ENCODE results near the gene ADAMTS17.

The ADAMTS17 gene

DNA sequence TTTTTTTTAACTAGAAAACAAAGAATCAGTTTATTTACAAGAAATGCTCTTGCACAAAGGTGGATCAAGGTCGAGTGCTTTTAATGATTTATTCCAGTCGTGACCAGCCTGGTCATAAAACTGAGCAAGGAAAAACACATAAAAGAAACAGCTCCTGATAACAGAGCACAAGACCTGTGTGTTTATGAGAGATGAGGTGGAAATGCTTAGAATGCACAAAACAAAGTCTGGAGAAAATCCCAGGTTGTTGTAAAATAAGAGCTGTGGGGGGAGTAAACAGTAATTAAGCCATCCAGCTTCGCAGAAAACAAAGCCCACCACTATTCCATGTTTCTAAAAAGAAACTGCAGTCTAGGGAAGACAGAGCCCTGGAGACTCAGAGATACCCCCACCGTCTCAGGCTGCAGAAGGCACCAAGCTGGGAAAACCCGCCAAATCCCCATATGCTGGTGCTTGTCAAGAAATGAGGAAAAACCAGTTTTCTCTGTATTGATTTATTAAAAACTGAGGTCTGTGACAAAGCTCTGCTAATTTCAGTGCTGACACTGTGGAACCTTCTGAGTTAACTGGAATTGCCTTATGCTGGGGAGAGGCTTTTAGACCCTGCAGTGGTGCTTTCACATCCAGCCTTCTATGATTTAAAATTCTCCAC is 139.3 kb downstream of the ADAMTS17 start:
- in situ Hi-C loops (cut with HindIII; ENCODE audit: low sequenced_read_pairs): no loop called here

DNA sequence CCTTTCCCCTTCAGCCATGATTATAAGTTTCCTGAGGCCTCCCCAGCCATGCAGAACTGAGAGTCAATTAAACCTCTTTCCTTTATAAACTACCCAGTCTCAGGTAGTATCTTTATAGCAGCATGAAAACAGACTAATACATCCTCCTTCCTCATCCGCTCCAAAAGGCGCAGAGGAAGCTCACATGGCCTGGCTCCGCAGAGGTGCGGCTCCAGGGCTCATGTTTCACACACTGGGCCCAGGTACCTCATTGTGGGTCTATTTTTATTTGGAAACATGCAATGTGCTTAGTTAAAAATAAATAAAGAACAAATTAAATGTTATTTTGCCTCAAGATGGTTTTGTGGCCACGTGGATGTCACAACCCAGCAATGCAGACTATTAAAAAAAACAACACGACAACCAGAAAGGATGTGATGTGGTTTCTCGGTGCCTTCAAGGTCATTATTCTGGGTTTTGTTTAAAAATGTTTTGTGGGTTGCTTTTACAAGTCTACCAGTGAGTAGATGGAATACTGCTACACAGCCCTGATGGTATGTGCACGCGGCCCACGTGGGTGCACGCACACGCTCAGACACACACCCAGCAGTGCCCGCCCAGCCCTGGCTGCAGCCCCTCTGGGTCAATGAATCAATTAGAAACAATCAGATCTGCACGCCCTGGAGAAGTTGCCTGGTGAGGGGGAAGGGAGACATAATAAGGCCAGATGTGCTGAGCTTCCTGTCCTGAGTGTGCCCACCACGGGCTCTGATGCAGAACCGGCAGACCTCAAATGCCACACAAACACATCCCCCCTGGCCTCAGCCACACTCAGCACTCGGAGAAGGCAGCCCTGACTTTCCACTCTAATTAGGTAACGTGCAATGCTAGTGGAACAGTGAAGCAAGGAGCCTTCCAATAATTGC is 140.1 kb downstream of the ADAMTS17 start:
- in situ Hi-C loops (cut with HindIII; ENCODE audit: low sequenced_read_pairs): no loop called here

DNA sequence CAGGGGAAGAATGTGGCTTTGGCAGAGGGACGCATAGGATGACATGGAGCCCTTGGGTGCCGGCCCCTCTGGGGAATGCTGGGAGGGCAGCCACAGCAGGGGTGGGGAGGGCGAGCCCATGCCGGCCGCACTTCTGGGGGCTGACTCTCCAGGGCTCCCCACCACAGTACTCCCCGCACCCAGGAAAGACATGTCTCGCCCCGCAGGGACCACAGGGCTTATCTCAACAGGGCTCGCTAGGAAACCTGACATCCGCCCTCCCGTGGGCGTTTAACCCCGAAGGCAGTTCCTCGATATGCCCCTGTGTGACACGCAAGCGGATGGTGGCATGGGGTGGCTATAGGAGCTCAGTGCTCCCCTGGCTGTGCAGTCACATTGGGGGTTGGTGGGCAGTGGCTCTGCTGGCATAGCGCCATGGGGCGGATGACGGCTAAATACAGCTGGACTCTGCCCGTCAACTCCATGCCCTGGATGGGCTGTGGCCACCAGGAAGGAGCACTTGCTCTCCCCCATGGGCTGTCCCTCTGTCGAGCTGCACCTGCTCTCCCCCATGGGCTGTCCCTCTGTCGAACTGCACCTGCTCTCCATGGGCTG is 141.4 kb downstream of the ADAMTS17 start:
- in situ Hi-C loops (cut with HindIII; ENCODE audit: low sequenced_read_pairs): no loop called here

GRCh38 chr15:100199711-100200286 is 142.0 kb downstream of the ADAMTS17 start:
- in situ Hi-C loops (cut with HindIII; ENCODE audit: low sequenced_read_pairs): no loop called here

DNA sequence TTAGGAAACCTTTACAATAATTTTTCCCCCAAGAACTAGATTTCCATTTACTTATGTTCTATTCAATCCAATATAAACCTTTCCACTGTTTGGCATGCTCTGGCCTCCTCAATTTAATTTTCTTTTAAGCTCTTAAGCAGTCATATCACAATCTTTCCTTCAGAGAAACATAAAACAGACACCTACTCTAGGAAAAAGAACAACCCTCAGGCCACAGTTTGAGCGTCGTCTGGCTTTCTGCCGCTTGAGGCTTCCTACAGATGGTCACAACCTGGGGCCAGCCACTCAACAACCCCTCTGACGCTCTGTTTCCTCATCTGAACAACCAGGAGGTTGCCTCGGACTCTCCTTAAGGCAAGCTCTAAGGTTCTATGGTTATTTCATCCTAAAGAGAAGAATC is 143.3 kb downstream of the ADAMTS17 start:
- in situ Hi-C loops (cut with HindIII; ENCODE audit: low sequenced_read_pairs): no loop called here

- in situ Hi-C loops (cut with HindIII; ENCODE audit: low sequenced_read_pairs): no loop called here
Measured at GRCh38 chr15:100196326-100197058, 145.3 kb downstream of the ADAMTS17 start.

DNA sequence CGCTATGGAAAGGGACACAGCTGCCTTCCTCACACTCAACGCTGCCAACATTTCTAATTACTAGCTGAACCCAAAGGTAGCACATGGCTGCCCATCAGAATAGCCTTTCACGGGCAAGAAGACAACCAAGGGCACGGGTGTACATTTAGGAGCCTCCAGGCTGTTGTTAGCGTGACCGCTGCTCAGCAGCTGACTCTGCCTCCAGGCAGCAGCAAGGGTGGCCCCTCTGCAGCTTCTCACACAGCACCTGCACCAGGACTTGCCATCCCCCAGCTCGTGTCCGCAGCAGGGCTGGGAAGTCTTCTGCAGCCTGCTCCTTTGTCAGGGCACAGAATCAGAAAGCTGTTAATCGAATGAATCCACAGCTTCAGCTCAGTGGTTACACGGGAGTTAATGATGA is 146.8 kb downstream of the ADAMTS17 start:
- in situ Hi-C loops (cut with HindIII; ENCODE audit: low sequenced_read_pairs): no loop called here

- in situ Hi-C loops (cut with HindIII; ENCODE audit: low sequenced_read_pairs): no loop called here
Measured at GRCh38 chr15:100193277-100193860, 148.4 kb downstream of the ADAMTS17 start.

- in situ Hi-C loops (cut with HindIII; ENCODE audit: low sequenced_read_pairs): no loop called here
Measured at GRCh38 chr15:100192097-100193080, 149.4 kb downstream of the ADAMTS17 start.

DNA sequence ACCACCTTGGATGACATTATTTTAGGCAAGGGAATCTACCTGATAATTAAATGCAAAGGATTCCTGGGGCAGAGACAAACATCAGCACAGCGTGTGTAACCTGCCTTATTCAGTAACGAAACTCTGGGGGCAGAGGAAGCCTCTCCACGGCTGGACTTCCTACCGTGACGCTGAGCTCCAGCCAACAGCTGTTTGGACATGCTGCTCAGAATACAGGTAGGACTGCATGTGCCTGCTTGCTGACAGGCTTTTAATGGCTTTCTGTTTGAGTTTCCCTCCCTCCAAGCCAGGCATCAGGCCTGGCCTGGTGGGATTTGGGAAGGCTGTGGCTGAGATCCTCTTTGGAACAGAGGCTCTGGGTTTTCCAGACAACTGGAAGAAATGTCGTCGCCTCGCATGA is 150.6 kb downstream of the ADAMTS17 start:
- in situ Hi-C loops (cut with HindIII; ENCODE audit: low sequenced_read_pairs): no loop called here

DNA sequence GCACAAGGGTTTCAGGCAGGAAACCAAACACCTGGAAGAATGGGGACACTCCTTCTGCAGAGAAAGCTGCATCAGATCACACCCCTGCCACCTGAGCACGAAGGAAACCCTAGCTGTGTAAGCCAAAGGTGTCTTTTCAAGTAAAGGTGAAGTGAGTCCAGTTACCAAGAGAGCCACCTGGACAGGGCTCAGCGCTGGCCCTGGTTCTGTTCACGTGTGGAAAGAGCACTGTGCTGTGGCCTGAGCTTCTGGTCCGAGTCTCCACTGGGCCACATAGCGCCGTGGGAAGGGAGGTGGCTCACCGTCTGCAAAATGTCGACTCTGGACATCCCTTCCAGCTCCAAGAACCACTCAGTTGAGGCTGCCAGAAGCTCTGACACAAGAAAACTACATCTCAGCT is 151.1 kb downstream of the ADAMTS17 start:
- in situ Hi-C loops (cut with HindIII; ENCODE audit: low sequenced_read_pairs): no loop called here

DNA sequence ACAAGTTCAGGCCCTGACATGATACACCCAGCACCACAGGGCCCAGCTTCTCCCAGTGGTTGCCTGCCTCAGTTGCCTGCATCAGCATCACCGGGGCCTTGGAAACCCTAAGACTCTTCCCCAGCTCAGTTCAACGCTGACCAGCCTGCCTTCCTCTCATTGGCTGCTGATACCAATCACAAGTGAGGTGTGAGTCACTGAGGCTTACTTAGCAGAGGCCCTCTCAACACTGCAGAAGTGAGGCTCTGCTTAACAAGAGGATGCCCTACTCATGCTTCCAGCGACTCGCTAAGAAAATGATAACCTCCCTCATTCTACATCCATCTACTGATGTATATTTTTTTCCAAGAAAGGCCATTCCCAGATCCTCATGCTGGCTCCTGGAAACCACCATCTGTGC is 151.9 kb downstream of the ADAMTS17 start:
- in situ Hi-C loops (cut with HindIII; ENCODE audit: low sequenced_read_pairs): no loop called here

GRCh38 chr15:100189319-100189718 is 152.5 kb downstream of the ADAMTS17 start:
- in situ Hi-C loops (cut with HindIII; ENCODE audit: low sequenced_read_pairs): no loop called here

DNA sequence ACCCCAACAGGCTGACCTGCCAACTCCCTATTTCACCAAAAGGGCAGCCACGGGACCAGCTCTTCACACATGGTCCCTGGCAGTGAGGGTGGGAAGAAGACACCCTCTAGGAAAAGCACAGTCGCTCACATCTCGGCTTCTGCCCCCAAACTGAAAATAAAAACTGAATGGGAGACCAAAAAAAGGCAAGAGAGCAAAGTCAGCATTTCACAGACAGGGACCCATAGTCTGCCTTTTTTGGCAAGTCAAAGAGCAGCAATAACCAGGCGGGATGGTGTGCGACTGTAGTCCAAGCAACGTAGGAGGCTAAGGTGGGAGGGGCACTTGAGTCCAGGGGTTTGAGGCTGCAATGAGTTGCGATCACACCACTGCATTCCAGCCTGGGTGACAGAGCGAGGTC is 154.1 kb downstream of the ADAMTS17 start:
- in situ Hi-C loops (cut with HindIII; ENCODE audit: low sequenced_read_pairs): no loop called here

GRCh38 chr15:100186960-100187359 is 154.8 kb downstream of the ADAMTS17 start:
- in situ Hi-C loops (cut with HindIII; ENCODE audit: low sequenced_read_pairs): no loop called here

DNA sequence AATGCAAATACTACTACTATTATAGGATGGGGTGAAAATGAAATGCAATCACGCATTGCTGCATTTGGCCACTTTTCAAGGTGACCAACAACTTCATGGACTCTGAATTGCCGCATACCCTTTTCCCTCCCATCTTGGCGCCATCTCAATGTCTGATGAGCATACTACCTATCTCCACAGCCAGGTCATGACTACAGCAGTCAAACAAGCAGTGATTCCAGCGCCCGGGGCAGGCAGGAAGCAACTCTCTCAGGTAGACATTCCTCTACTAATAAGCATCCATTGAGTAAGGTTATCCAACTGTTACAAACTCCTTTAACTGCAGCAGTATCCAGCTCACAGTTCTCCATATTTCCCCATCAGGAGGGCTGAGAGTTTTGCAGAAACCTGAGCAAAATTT is 155.4 kb downstream of the ADAMTS17 start:
- in situ Hi-C loops (cut with HindIII; ENCODE audit: low sequenced_read_pairs): no loop called here

DNA sequence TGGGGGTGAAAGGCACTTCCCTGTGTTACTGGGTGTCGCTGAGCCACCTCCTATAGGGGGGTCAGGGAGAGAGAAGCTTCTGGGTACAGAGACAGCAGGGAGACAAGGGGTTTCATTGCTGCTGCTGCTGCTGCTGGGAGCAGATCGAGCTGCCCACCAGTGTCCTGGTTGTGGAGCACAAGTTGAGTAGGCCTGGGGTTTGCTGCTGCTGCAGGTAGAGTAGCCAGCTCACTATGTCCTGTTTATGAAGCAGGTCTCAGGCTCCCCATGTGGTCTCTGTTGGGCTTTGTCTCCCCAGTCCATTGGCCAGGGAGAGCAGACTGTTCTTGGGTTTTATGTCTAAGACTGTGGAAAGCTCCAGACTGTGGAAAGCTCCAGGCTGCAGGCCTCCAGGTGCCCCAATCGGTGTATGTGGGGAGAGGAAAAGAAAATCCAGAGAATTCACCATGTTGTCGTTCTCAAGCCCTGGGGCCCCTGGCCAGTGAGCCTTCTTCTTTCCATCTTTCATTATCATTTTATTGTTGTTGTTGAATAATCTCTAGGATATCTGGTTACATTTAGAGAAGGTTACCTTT is 157.8 kb downstream of the ADAMTS17 start:
- in situ Hi-C loops (cut with HindIII; ENCODE audit: low sequenced_read_pairs): no loop called here

- in situ Hi-C loops (cut with HindIII; ENCODE audit: low sequenced_read_pairs): no loop called here
Measured at GRCh38 chr15:100180921-100181320, 160.9 kb downstream of the ADAMTS17 start.
